GM23248 (cell line): ENCODE data around the gene EVI2A. TPM values are rescaled to one million over a fixed set of nuclear protein-coding genes. Genes with fewer than 3 reads are reported as not detected.

Experiments
- DNase-seq: peaks from one replicate; pipeline ENCODE4 v3.0.0-alpha.2; 2015
- H2AFZ ChIP-seq: fragments of 200-600 bp; sonication (generic); 2 replicates; pipeline ENCODE4 v1.6.1; 2016; ENCODE audit warnings: antibody characterized with exemption
- H3F3A ChIP-seq: fragments of 200-600 bp; sonication (generic); 2 replicates; pipeline ENCODE4 v1.6.1; 2016; ENCODE audit warnings: mild to moderate bottlenecking, antibody characterized with exemption, mixed run types; ENCODE audit not compliant: insufficient read depth
- H3K27ac ChIP-seq: fragments of 200-600 bp; sonication (generic); 2 replicates; pipeline ENCODE4 v1.5.1; 2016; ENCODE audit warnings: mild to moderate bottlenecking
- H3K27me3 ChIP-seq: fragments of 200-600 bp; sonication (generic); replicated peaks from 2 replicates; pipeline ENCODE4 v1.6.1; 2016; ENCODE audit warnings: mild to moderate bottlenecking; ENCODE audit not compliant: insufficient read depth
- H3K36me3 ChIP-seq: fragments of 200-600 bp; sonication (generic); 2 replicates; pipeline ENCODE4 v1.6.1; 2016; ENCODE audit warnings: low read depth, mild to moderate bottlenecking
- H3K4me1 ChIP-seq: fragments of 200-600 bp; sonication (generic); 2 replicates; pipeline ENCODE4 v1.6.1; 2016; ENCODE audit warnings: mild to moderate bottlenecking; ENCODE audit not compliant: insufficient read depth
- H3K4me2 ChIP-seq: fragments of 200-600 bp; sonication (generic); one replicate; pipeline ENCODE4 v1.6.1; 2016; ENCODE audit warnings: mild to moderate bottlenecking; ENCODE audit not compliant: unreplicated experiment
- H3K4me3 ChIP-seq: fragments of 200-600 bp; sonication (generic); 2 replicates; pipeline ENCODE4 v1.5.1; 2016; ENCODE audit warnings: mild to moderate bottlenecking
- H3K79me2 ChIP-seq: fragments of 200-600 bp; sonication (generic); 2 replicates; pipeline ENCODE4 v1.6.1; 2016; ENCODE audit warnings: mild to moderate bottlenecking; ENCODE audit not compliant: insufficient read depth
- H3K9ac ChIP-seq: fragments of 200-600 bp; sonication (generic); 2 replicates; pipeline ENCODE4 v1.6.1; 2016; ENCODE audit warnings: mild to moderate bottlenecking
- H3K9me2 ChIP-seq: fragments of 200-600 bp; sonication (generic); 2 replicates; pipeline ENCODE4 v1.6.1; 2016; ENCODE audit warnings: mixed run types, mild to moderate bottlenecking, moderate library complexity; ENCODE audit not compliant: insufficient read depth
- H3K9me3 ChIP-seq: fragments of 200-600 bp; sonication (generic); one replicate; pipeline ENCODE4 v1.6.1; 2017; ENCODE audit warnings: low read depth
- H4K20me1 ChIP-seq: fragments of 200-600 bp; sonication (generic); 2 replicates; pipeline ENCODE4 v1.6.0; 2016; ENCODE audit not compliant: insufficient read depth
- EZH2 ChIP-seq: fragments of 200-600 bp; sonication (generic); IDR thresholded peaks from 2 replicates; pipeline ENCODE4 v1.6.1; 2018; ENCODE audit warnings: antibody characterized with exemption, mild to moderate bottlenecking; ENCODE audit not compliant: insufficient read depth, poor library complexity, severe bottlenecking
- EZH2phosphoT487 ChIP-seq: fragments of 200-600 bp; sonication (generic); IDR thresholded peaks from 2 replicates; pipeline ENCODE4 v1.6.1; 2018; ENCODE audit warnings: antibody characterized with exemption, moderate library complexity, mild to moderate bottlenecking, low read depth; ENCODE audit not compliant: insufficient read depth
- WGBS, 2 experiments: methylation state at CpG; one replicate each; pipeline ENCODE4 v1.1.6; 2015 to 2017; ENCODE audit warnings: low lambda C conversion rate in 2 of 2, low coverage in 1 of 2; ENCODE audit errors: missing lambda C conversion rate in 2 of 2; 5-methylcytosine and 5-hydroxymethylcytosine counted together
- in situ Hi-C: fragments of 300-500 bp; cut with MboI; formaldehyde crosslinking; loops from 2 replicates; pipeline ENCODE4 v1.15.0; 2020
- polyA plus RNA-seq: library from polyadenylated mRNA; unstranded; fragments of >200 nt; fragmentation: Nextera tagmentation; extraction: Ambion mirVana; gene quantifications from 2 replicates; pipeline ENCODE4 v1.2.1, GENCODE V29; 2016
- total RNA-seq: library from RNA; depleted of rRNA; stranded (reverse); fragments of >200 nt; shearing (Covaris generic); gene quantifications from 2 replicates; pipeline ENCODE4 v1.2.3, GENCODE V29; 2014

The EVI2A gene
- total and polyA plus RNA-seq, 2 experiments from 2014 or later, result 0.40 to 0.86 TPM

DNA sequence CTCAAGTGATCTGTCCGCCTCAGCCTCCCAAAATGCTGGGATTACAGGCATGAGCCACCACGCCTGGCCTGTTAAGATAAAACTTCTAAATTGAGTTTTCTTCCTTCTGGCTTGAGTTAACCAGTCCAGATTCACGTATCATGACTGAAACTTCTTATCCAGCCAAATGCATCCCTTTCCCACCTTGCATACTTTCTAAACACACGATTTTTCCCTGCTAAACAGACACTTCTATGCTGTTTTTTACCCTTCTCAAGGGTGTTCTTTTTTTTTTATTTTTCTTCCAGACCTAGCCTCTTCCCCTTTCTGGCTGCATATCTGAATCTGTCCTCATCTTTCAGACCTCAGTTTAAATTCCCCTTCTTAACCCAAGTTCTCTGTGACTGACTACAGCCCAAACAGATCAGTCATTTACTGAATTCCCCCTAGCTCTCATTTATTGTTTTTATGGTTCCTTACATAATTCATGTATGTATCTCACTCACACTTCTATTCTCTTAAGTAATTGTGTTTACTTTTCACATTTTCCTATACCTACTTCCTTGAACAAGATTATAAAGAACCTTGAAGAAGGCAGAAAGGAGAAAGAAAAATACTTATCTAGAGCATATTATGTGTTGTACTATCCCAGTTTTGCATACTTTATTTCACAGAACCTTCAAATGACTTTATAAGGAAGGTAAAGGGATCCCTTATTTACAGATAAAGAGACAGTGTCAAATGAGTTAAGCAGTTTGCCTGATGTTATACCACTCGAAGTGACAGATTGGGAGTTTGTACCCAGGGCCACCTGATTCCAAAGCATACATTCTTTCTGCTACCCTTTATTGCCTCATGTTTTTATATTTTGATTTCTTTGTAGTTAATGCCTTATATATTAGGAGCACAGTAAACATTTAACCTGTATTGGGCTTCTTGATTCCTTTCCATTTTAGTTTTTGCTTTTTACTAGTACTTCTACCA, 12.8 kb downstream of the EVI2A start:
- H3K36me3 ChIP-seq, result no peaks in the 10 kb centered on the region
- no peak overlapping the region for H2AFZ ChIP-seq
- H3K9me3 ChIP-seq, result no peaks in the 10 kb centered on the region
- no peak overlapping the region for H3K4me2 ChIP-seq
- peaks cover 11% of the 10 kb centered on the region; the same call in 1 of the 2 replicates for H3K79me2 ChIP-seq
- no peaks in the 10 kb centered on the region for H4K20me1 ChIP-seq
- no peaks in the 10 kb centered on the region for H3K9me2 ChIP-seq
- H3K4me3 ChIP-seq, result no peak overlapping the region
- no peak overlapping the region for H3K27ac ChIP-seq
- peaks cover 5% of the 10 kb centered on the region; the same call in 1 of the 2 replicates for H3F3A ChIP-seq
- H3K9ac ChIP-seq, result no peak overlapping the region
- in situ Hi-C loops, result no loop called here
- 88 to 90% methylated on average over 5 of the region's 5 CpGs for WGBS, 2 experiments
- H3K27me3 ChIP-seq, result no peaks in the 10 kb centered on the region
- H3K4me1 ChIP-seq, result peaks cover 6% of the 10 kb centered on the region
- no peak for DNase-seq
- TF ChIP-seq EZH2 (no peak), EZH2phosphoT487 (no peak)

DNA sequence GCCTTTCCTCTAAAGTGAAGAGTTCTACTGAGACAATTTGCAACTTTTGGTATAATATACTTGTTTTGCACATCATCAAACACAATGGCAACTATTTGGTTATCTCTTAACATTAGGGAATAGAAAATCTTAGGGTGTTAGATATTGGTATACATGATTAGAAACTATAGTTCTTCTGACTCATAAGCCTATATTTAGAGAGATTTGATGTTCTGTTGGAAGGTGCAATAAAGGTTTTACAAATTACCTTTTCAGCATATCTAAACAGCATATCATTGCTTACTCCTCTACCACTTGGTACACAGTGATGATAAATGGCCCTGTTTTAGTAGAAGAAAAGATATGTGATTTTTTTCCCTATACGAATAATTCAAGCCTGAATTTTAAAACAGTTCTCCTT, 13.8 kb downstream of the EVI2A start:
- Histone ChIP-seq H3K4me3 (no peak overlapping the region), H3K36me3 (no peaks in the 10 kb centered on the region), H3F3A (no peaks in the 10 kb centered on the region), H4K20me1 (no peaks in the 10 kb centered on the region), H3K9me2 (no peaks in the 10 kb centered on the region), H3K9ac (no peak overlapping the region), H3K79me2 (peaks cover 16% of the 10 kb centered on the region; the same call in 1 of the 2 replicates), H3K4me1 (no peaks in the 10 kb centered on the region), H3K9me3 (no peaks in the 10 kb centered on the region), H3K4me2 (no peak overlapping the region), H2AFZ (no peak overlapping the region), H3K27ac (no peak overlapping the region), H3K27me3 (no peaks in the 10 kb centered on the region)
- in situ Hi-C loops, result no loop called here
- 97 to 100% methylated on average over 1 of the region's 1 CpG for WGBS, 2 experiments
- no peak for DNase-seq
- no peak for TF ChIP-seq EZH2
- no peak for TF ChIP-seq EZH2phosphoT487

DNA sequence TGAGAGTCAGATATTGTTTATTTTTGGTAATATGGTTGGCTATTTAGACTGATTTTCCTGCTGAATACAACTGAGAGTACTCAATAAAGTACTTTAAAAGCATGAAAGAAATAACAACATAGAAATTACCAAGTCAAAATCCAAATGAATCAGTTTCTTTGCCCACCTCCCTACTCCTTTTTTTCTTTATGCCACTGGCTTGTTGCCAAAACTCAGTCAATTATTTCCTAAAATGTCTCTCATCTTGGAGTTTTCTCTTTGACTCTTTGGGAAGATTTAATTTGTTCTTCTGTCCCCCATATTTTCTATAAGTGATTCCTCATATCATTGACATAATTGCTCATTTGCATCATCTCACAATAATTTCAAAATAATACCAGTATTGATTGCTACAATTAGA, 21.8 kb downstream of the EVI2A start:
- H3K4me1 ChIP-seq, result no peaks in the 10 kb centered on the region
- 0 out of 2 replicates have a peak, but pooled peaks cover 6% of the 10 kb centered on the region for H3K79me2 ChIP-seq
- H3K9me2 ChIP-seq, result no peaks in the 10 kb centered on the region; the same call in 1 of the 2 replicates
- H3K9ac ChIP-seq, result no peak overlapping the region
- DNase-seq, result no peak
- no peak overlapping the region for H2AFZ ChIP-seq
- no peaks in the 10 kb centered on the region for H3K9me3 ChIP-seq
- no peaks in the 10 kb centered on the region for H4K20me1 ChIP-seq
- TF ChIP-seq EZH2 (no peak), EZH2phosphoT487 (no peak)
- no peak overlapping the region for H3K4me3 ChIP-seq
- H3K27me3 ChIP-seq, result no peaks in the 10 kb centered on the region
- H3K27ac ChIP-seq, result no peak overlapping the region
- no peaks in the 10 kb centered on the region for H3K36me3 ChIP-seq
- in situ Hi-C loops, result no loop called here
- H3K4me2 ChIP-seq, result no peak overlapping the region
- H3F3A ChIP-seq, result no peaks in the 10 kb centered on the region

DNA sequence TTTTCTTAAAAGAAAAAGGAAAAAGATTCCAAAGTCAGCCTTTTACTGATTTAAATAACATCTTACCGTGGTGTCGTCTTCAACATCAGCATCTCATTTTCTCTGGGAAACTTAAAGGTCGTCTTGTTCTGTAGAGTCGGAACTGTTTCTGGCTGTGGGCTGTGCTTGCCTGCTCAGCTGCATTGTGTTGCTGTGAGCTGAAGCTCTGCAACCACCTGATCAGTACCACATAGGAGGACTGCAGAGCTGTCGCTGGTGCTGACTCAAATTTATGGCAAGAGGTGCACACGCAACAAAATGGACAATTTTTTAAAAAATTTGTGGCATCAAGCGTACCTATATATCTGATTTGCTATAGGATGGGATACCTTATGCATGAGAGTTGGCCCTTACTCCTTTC, 24.3 kb downstream of the EVI2A start, which contains the start of gene OMG:
TSS of gene OMG (minus strand) at position 150 of the 400 bp plus-strand sequence. CDS start 908 bp downstream, outside the sequence.
- WGBS, 2 experiments, result 86 to 91% methylated on average over 7 of the region's 7 CpGs
- Histone ChIP-seq H3K4me2 (no peak within 1 kb of the TSS), H3K36me3 (0 out of 2 replicates have a peak, but pooled peaks cover under 1% of the 10 kb centered on the region), H3K27ac (no peak within 1 kb of the TSS), H3K9me2 (no peaks in the 10 kb centered on the region; the same call in 1 of the 2 replicates), H3K9ac (no peak within 1 kb of the TSS), H3F3A (no peaks in the 10 kb centered on the region), H3K79me2 (no peaks in the 10 kb centered on the region), H3K4me3 (no peak within 1 kb of the TSS), H3K4me1 (no peaks in the 10 kb centered on the region), H3K9me3 (no peaks in the 10 kb centered on the region), H3K27me3 (no peaks in the 10 kb centered on the region), H2AFZ (no peak within 1 kb of the TSS), H4K20me1 (no peaks in the 10 kb centered on the region)
- no peak for DNase-seq
- TF ChIP-seq EZH2 (no peak), EZH2phosphoT487 (no peak)
- in situ Hi-C loops, result no loop called here
